Measurements from ENCODE around the gene CFH.
"Not testable (repeated sequence)": the region's sequence is repeated elsewhere in the genome, so short reads cannot be mapped to it uniquely, and the experiment has no call there.

- TF ChIP-seq POLR2AphosphoS5, CTCF (IDR thresholded peaks at IDR 0.05): not testable (repeated sequence)
Observed at GRCh38 chr1:196639291-196639690, 12.6 kb upstream of the CFH start.

All from upper lobe of left lung (tissue), 4 donors.